ENCODE data around the gene WIPI1. TPM values are rescaled to one million over a fixed set of nuclear protein-coding genes. Genes with fewer than 3 reads are reported as not detected.

The WIPI1 gene
- total RNA-seq, 1 experiment from 2014 or later = 21.8 TPM

- intact Hi-C loops (cut with micrococcal nuclease; ENCODE audit: unreplicated experiment) = no loop called here
- no peak for TF ChIP-seq CTCF (IDR thresholded peaks at IDR 0.05; ENCODE audit: insufficient read depth in 1 of 2, low read depth in 1 of 2, low read length in 1 of 2, severe bottlenecking in 1 of 2, unreplicated experiment in 1 of 2)
- Mint-ChIP-seq H3K27ac (ENCODE audit: unreplicated experiment) (no peak overlapping the region), H3K27me3 (ENCODE audit: insufficient read depth, unreplicated experiment) (peaks cover 9% of the 10 kb centered on the region), H3K36me3 (ENCODE audit: insufficient read depth, unreplicated experiment) (no peaks in the 10 kb centered on the region), H3K4me1 (ENCODE audit: low read depth, unreplicated experiment) (no peaks in the 10 kb centered on the region), H3K4me3 (ENCODE audit: unreplicated experiment) (no peak overlapping the region), H3K9me3 (ENCODE audit: unreplicated experiment) (peaks cover 7% of the 10 kb centered on the region)
- ChIA-PET POLR2A (no interaction called here), CTCF (no interaction called here)
- no TSS peak for BruUV-seq (replicated peaks)
- Histone ChIP-seq H3K4me3 (ENCODE audit: low read depth, low read length) (no peak overlapping the region), H3K4me1 (no peaks in the 10 kb centered on the region), H3K36me3 (ENCODE audit: control insufficient read depth, insufficient read depth, low read length) (no peaks in the 10 kb centered on the region), H3K27me3 (replicated peaks; ENCODE audit: control insufficient read depth, insufficient read depth, low read length) (peaks cover 1% of the 10 kb centered on the region; the same call in 1 of the 2 replicates), H3K9me3 (no peaks in the 10 kb centered on the region; the same call in 1 of the 2 replicates)
- DNase-seq = no peak
Observed at GRCh38 chr17:68499587-68499986, 42.3 kb upstream of the WIPI1 start.

GRCh38 chr17:68498479-68499326, 41.4 kb upstream of the WIPI1 start:
- Histone ChIP-seq H3K9me3 (no peaks in the 10 kb centered on the region; the same call in 1 of the 2 replicates), H3K27me3 (replicated peaks; ENCODE audit: control insufficient read depth, insufficient read depth, low read length) (peaks cover 1% of the 10 kb centered on the region; the same call in 1 of the 2 replicates), H3K36me3 (ENCODE audit: control insufficient read depth, insufficient read depth, low read length) (no peaks in the 10 kb centered on the region), H3K4me1 (no peaks in the 10 kb centered on the region), H3K4me3 (ENCODE audit: low read depth, low read length) (no peak overlapping the region)
- POLR2A ChIA-PET = no interaction called here
- Mint-ChIP-seq H3K9me3 (ENCODE audit: unreplicated experiment) (no peaks in the 10 kb centered on the region), H3K27ac (ENCODE audit: unreplicated experiment) (no peak overlapping the region), H3K36me3 (ENCODE audit: insufficient read depth, unreplicated experiment) (no peaks in the 10 kb centered on the region), H3K27me3 (ENCODE audit: insufficient read depth, unreplicated experiment) (peaks cover 9% of the 10 kb centered on the region), H3K4me3 (ENCODE audit: unreplicated experiment) (no peak overlapping the region), H3K4me1 (ENCODE audit: low read depth, unreplicated experiment) (no peaks in the 10 kb centered on the region)
- intact Hi-C loops (cut with micrococcal nuclease; ENCODE audit: unreplicated experiment) = no loop called here
- no peak for DNase-seq
- no peak for TF ChIP-seq CTCF (IDR thresholded peaks at IDR 0.05; ENCODE audit: insufficient read depth in 1 of 2, low read depth in 1 of 2, low read length in 1 of 2, severe bottlenecking in 1 of 2, unreplicated experiment in 1 of 2)
- BruUV-seq (replicated peaks) = no TSS peak
- CTCF ChIA-PET = no interaction called here

- Histone ChIP-seq H3K9me3 (no peaks in the 10 kb centered on the region), H3K27me3 (replicated peaks; ENCODE audit: control insufficient read depth, insufficient read depth, low read length) (peaks cover 1% of the 10 kb centered on the region; the same call in 1 of the 2 replicates), H3K36me3 (ENCODE audit: control insufficient read depth, insufficient read depth, low read length) (no peaks in the 10 kb centered on the region), H3K4me3 (ENCODE audit: low read depth, low read length) (no peak overlapping the region), H3K4me1 (no peaks in the 10 kb centered on the region)
- intact Hi-C loops (cut with micrococcal nuclease; ENCODE audit: unreplicated experiment) = no loop called here
- Mint-ChIP-seq H3K4me3 (ENCODE audit: unreplicated experiment) (no peak overlapping the region), H3K27me3 (ENCODE audit: insufficient read depth, unreplicated experiment) (peaks cover 9% of the 10 kb centered on the region), H3K36me3 (ENCODE audit: insufficient read depth, unreplicated experiment) (no peaks in the 10 kb centered on the region), H3K27ac (ENCODE audit: unreplicated experiment) (no peak overlapping the region), H3K9me3 (ENCODE audit: unreplicated experiment) (no peaks in the 10 kb centered on the region), H3K4me1 (ENCODE audit: low read depth, unreplicated experiment) (no peaks in the 10 kb centered on the region)
- DNase-seq = no peak
- ChIA-PET CTCF (no interaction called here), POLR2A (no interaction called here)
- no TSS peak for BruUV-seq (replicated peaks)
- no peak for TF ChIP-seq CTCF (IDR thresholded peaks at IDR 0.05; ENCODE audit: insufficient read depth in 1 of 2, low read depth in 1 of 2, low read length in 1 of 2, severe bottlenecking in 1 of 2, unreplicated experiment in 1 of 2)
Observed at GRCh38 chr17:68497885-68498319, 40.6 kb upstream of the WIPI1 start.
